ENCODE data around the gene EPS15. TPM values are rescaled to one million over a fixed set of nuclear protein-coding genes. Genes with fewer than 3 reads are reported as not detected.

Gene EPS15
- total and polyA plus RNA-seq, 2 donors (not counting 1 experiment from before 2014, with no cell fraction given) = 40.3 to 151 TPM

GRCh38 chr1:51517361-51518032, 1.6 kb downstream of the EPS15 start:
- intact Hi-C loops (cut with micrococcal nuclease) = loop anchor here (1.0 to 10.0 kb wide), 5 partner anchors 26 to 553 kb away; partner anchors contain the start of genes FAF1 and RNF11
- H3K4me1 Mint-ChIP-seq = peaks cover 65% of the 10 kb centered on the region
- Histone ChIP-seq H3K4me1 (ENCODE audit: control insufficient read depth in 2 of 2, insufficient read depth in 2 of 2, low read length in 2 of 2) (peaks cover 40 to 56% of the 10 kb centered on the region in 2 donors), H3K27ac (ENCODE audit: low read length in 2 of 2) (peak overlapping the region; percentile 67 to 88), H3K9ac (ENCODE audit: low read length) (peak overlapping the region; percentile 86), H4K20me1 (ENCODE audit: control insufficient read depth, insufficient read depth, low read length, poor library complexity, severe bottlenecking) (peaks cover 4% of the 10 kb centered on the region), H3K27me3 (replicated peaks in 1 of 4; ENCODE audit: control extremely low read depth in 1 of 4, control insufficient read depth in 3 of 4, insufficient read depth in 4 of 4, low read length in 3 of 4) (no peaks in the 10 kb centered on the region), H3K4me2 (replicated peaks; ENCODE audit: low read depth, low read length, poor library complexity, severe bottlenecking) (peak overlapping the region; percentile 91), H3K36me3 (replicated peaks in 1 of 2; ENCODE audit: control extremely low read depth in 1 of 2, control insufficient read depth in 1 of 2, extremely low read depth in 1 of 2, insufficient read depth in 2 of 2, low read length in 1 of 2) (no peaks in the 10 kb centered on the region), H3K79me2 (ENCODE audit: control insufficient read depth, insufficient read depth, low read length) (peaks cover 61% of the 10 kb centered on the region), H2AFZ (ENCODE audit: insufficient read depth, low read depth, low read length, poor library complexity, severe bottlenecking) (peak overlapping the region; percentile 74), H3K9me3 (ENCODE audit: control extremely low read depth in 1 of 3, control insufficient read depth in 2 of 3, insufficient read depth in 1 of 3, low read length in 2 of 3) (no peaks in the 10 kb centered on the region), H3K4me3 (ENCODE audit: control extremely low read depth in 1 of 5, extremely low read depth in 1 of 5, insufficient read depth in 1 of 5, low read depth in 2 of 5, low read length in 4 of 5) (peak overlapping the region; percentile 65 to 93 (median 78))
- WGBS (ENCODE audit: insufficient coverage) = 8% methylated on average over 7 of the region's 7 CpGs
- H3K4me3 Mint-ChIP-seq = peak overlapping the region; percentile 96
- no peak for TF ChIP-seq EZH2 (IDR thresholded peaks at IDR 0.05; ENCODE audit: borderline replicate concordance, insufficient read depth, low read depth, low read length, poor library complexity, severe bottlenecking)
- TF ChIP-seq CTCF (IDR thresholded peaks at IDR 0.05) = no peak
- peak; percentile 33 for DNase-seq
- peak overlapping the region; percentile 91 for H3K27ac Mint-ChIP-seq
- CTCF ChIA-PET = interaction anchor here (0.5 to 2.8 kb wide), 3 partner anchors 11 to 93 kb away, joined by 3 to 8 read pairs (median 5); no protein-coding TSS in a partner anchor
- no peaks in the 10 kb centered on the region for H3K27me3 Mint-ChIP-seq
- ATAC-seq (ENCODE audit: low read depth) = no peak
- POLR2A ChIA-PET = interaction anchor here (0.6 to 1.0 kb wide), 3 partner anchors 11 to 87 kb away, joined by 3 to 8 read pairs (median 5); no protein-coding TSS in a partner anchor
- no peaks in the 10 kb centered on the region for H3K9me3 Mint-ChIP-seq (ENCODE audit: insufficient read depth)

All from B cell (primary cell).